Measurements from ENCODE around the gene GPC2. TPM values are rescaled to one million over a fixed set of nuclear protein-coding genes. Genes with fewer than 3 reads are reported as not detected.
A peak's percentile ranks its signal among the peaks of the same experiment; 100 is the strongest.

Gene GPC2
- total RNA-seq, 4 donors from 2014 or later = 1.3 TPM; not detected in 3

- Histone ChIP-seq H3K27me3 (peaks cover 5% of the 10 kb centered on the region), H3K4me1 (peaks cover 4 to 26% of the 10 kb centered on the region in 2 donors), H3K4me3 (replicated peaks in 1 of 3) (no peak overlapping the region), H3K27ac (no peak overlapping the region), H3K9me3 (no peaks in the 10 kb centered on the region), H3K36me3 (no peaks in the 10 kb centered on the region)
- TF ChIP-seq CTCF (IDR thresholded peaks at IDR 0.05) (no peak), POLR2A (IDR thresholded peaks at IDR 0.05) (no peak)
- no peak for DNase-seq
- intact Hi-C loops (cut with DNase I) = no loop called here
- 87 to 93% methylated on average over 11 of the region's 11 CpGs for WGBS, 2 donors
Measured at GRCh38 chr7:100170101-100170897, 6.9 kb downstream of the GPC2 start.

- 84 to 85% methylated on average over 11 of the region's 11 CpGs for WGBS, 2 donors
- DNase-seq = no peak
- TF ChIP-seq CTCF (IDR thresholded peaks at IDR 0.05) = no peak
- TF ChIP-seq POLR2A (IDR thresholded peaks at IDR 0.05) = no peak
- Histone ChIP-seq H3K9me3 (no peaks in the 10 kb centered on the region), H3K27ac (no peak overlapping the region), H3K36me3 (no peaks in the 10 kb centered on the region), H3K27me3 (peaks cover 5% of the 10 kb centered on the region), H3K4me3 (replicated peaks in 1 of 3) (no peak overlapping the region), H3K4me1 (peaks cover 4 to 26% of the 10 kb centered on the region in 2 donors)
- intact Hi-C loops (cut with DNase I) = no loop called here
Measured at GRCh38 chr7:100169147-100169850, 7.9 kb downstream of the GPC2 start.

GRCh38 chr7:100167912-100168323 lies 9.3 kb downstream of the GPC2 start:
- Histone ChIP-seq H3K36me3 (no peaks in the 10 kb centered on the region), H3K4me3 (replicated peaks in 1 of 3) (peak overlapping the region in 1 of 3 donors; percentile 29), H3K4me1 (peaks cover 4 to 26% of the 10 kb centered on the region in 2 donors), H3K9me3 (no peaks in the 10 kb centered on the region), H3K27me3 (peaks cover 5% of the 10 kb centered on the region), H3K27ac (no peak overlapping the region)
- DNase-seq = no peak
- TF ChIP-seq CTCF (IDR thresholded peaks at IDR 0.05) (no peak), POLR2A (IDR thresholded peaks at IDR 0.05) (no peak)
- 4 to 7% methylated on average over 11 of the region's 11 CpGs for WGBS, 2 donors
- intact Hi-C loops (cut with DNase I) = no loop called here

GRCh38 chr7:100166970-100167911 lies 9.9 kb downstream of the GPC2 start:
- H3K4me1 ChIP-seq = peaks cover 4 to 26% of the 10 kb centered on the region in 2 donors
- no peak overlapping the region for H3K27ac ChIP-seq
- no peaks in the 10 kb centered on the region for H3K9me3 ChIP-seq
- DNase-seq = no peak
- peaks cover 5% of the 10 kb centered on the region for H3K27me3 ChIP-seq
- intact Hi-C loops (cut with DNase I) = no loop called here
- H3K36me3 ChIP-seq = no peaks in the 10 kb centered on the region
- 31 to 40% methylated on average over 14 of the region's 14 CpGs for WGBS, 2 donors
- H3K4me3 ChIP-seq (replicated peaks in 1 of 3) = no peak overlapping the region
- TF ChIP-seq CTCF (IDR thresholded peaks at IDR 0.05) = no peak
- TF ChIP-seq POLR2A (IDR thresholded peaks at IDR 0.05) = no peak
